HepG2 (cell line): Measurements from ENCODE around the gene KRT17. TPM values are rescaled to one million over a fixed set of nuclear protein-coding genes. Genes with fewer than 3 reads are reported as not detected.
A peak's percentile ranks its signal among the peaks of the same experiment; 100 is the strongest.

Experiments used
- ARID2 ChIP-seq: sonication (generic); formaldehyde crosslinking; IDR thresholded peaks from 2 replicates; pipeline ENCODE4 v1.8.1; 2022; ENCODE audit warnings: mild to moderate bottlenecking, missing genetic modification reagents, borderline replicate concordance
- ARNTL ChIP-seq: sonication (generic); formaldehyde crosslinking; IDR thresholded peaks from 2 replicates; pipeline ENCODE4 v1.4.0; 2020; ENCODE audit warnings: mild to moderate bottlenecking, missing genetic modification reagents
- ATF1 ChIP-seq: IDR thresholded peaks from 2 replicates; pipeline ENCODE4 v1.6.1; 2016; ENCODE audit warnings: mild to moderate bottlenecking, control low read depth
- HES4 ChIP-seq: sonication (generic); formaldehyde crosslinking; IDR thresholded peaks from 2 replicates; pipeline ENCODE4 v1.9.0; 2021; ENCODE audit warnings: mild to moderate bottlenecking, missing genetic modification reagents, borderline replicate concordance
- ISL2 ChIP-seq: sonication (generic); formaldehyde crosslinking; IDR thresholded peaks from 2 replicates; pipeline ENCODE4 v1.5.0; 2020; ENCODE audit warnings: missing genetic modification reagents
- PHF20 ChIP-seq: sonication (generic); formaldehyde crosslinking; IDR thresholded peaks from 2 replicates; pipeline ENCODE4 v1.5.0; 2020; ENCODE audit warnings: mild to moderate bottlenecking, missing genetic modification reagents
- SALL2 ChIP-seq: sonication (generic); formaldehyde crosslinking; IDR thresholded peaks from 2 replicates; pipeline ENCODE4 v1.8.1; 2023; ENCODE audit warnings: mild to moderate bottlenecking, missing genetic modification reagents, inconsistent platforms
- SMAD3 ChIP-seq: sonication (generic); formaldehyde crosslinking; IDR thresholded peaks from 2 replicates; pipeline ENCODE4 v1.4.0; 2020; ENCODE audit warnings: missing genetic modification reagents
- SMAD9 ChIP-seq: sonication (generic); formaldehyde crosslinking; IDR thresholded peaks from 2 replicates; pipeline ENCODE4 v1.5.1; 2020; ENCODE audit warnings: mild to moderate bottlenecking, missing genetic modification reagents
- ZFP36 ChIP-seq: fragments of 150-350 bp; IDR thresholded peaks from 2 replicates; pipeline ENCODE4 v1.6.1; 2018; ENCODE audit warnings: borderline replicate concordance, low read length, low read depth; ENCODE audit not compliant: partially characterized antibody
- ZNF567 ChIP-seq: sonication (generic); formaldehyde crosslinking; IDR thresholded peaks from 2 replicates; pipeline ENCODE4 v1.8.1; 2023; ENCODE audit warnings: mild to moderate bottlenecking, missing genetic modification reagents, borderline replicate concordance
- ZNF577 ChIP-seq: sonication (generic); formaldehyde crosslinking; IDR thresholded peaks from 2 replicates; pipeline ENCODE4 v1.4.0; 2020; ENCODE audit warnings: mild to moderate bottlenecking, low read depth, missing genetic modification reagents, borderline replicate concordance
- ZNF788 ChIP-seq: sonication (generic); formaldehyde crosslinking; IDR thresholded peaks from 2 replicates; pipeline ENCODE4 v1.5.0; 2020; ENCODE audit warnings: mild to moderate bottlenecking, missing genetic modification reagents, borderline replicate concordance
- polyA plus RNA-seq, 8 experiments: library from polyadenylated mRNA; depleted of rRNA in 3 of 8; stranded (reverse) in 7 of 8; unstranded in 1 of 8; fragments of >200 nt; fragmentation: Illumina TruSeq in 4 of 8; extraction: Trizol in 4 of 8; gene quantifications; 2 replicates each; pipeline versions ENCODE4 v1.2.1 to v1.2.3, GENCODE V29; 2011 to 2016; ENCODE audit warnings: low read depth in 4 of 8, missing spikeins in 1 of 8, mixed read lengths in 1 of 8; ENCODE audit not compliant: insufficient read depth in 1 of 8
- total RNA-seq, 5 experiments: library from RNA; depleted of rRNA; stranded (reverse); fragments of >200 nt; fragmentation: Illumina TruSeq; extraction: Trizol; gene quantifications; 2 replicates each; pipeline ENCODE4 v1.2.3, GENCODE V29; 2016; ENCODE audit warnings: low read depth in 1 of 5
- TF ChIP-seq, protein P1 (sequence below): sonication (generic); formaldehyde crosslinking; IDR thresholded peaks from 2 replicates; pipeline ENCODE4 v1.5.1; 2020; ENCODE audit warnings: missing genetic modification reagents, mild to moderate bottlenecking, borderline replicate concordance
- TF ChIP-seq, protein P2 (sequence below): sonication (generic); formaldehyde crosslinking; IDR thresholded peaks from 2 replicates; pipeline ENCODE4 v1.8.1; 2023; ENCODE audit warnings: mild to moderate bottlenecking, missing genetic modification reagents
- TF ChIP-seq, protein P3 (sequence below): sonication (generic); formaldehyde crosslinking; IDR thresholded peaks from 2 replicates; pipeline ENCODE4 v1.5.0; 2020; ENCODE audit warnings: mild to moderate bottlenecking, missing genetic modification reagents, moderate library complexity
- TF ChIP-seq, protein P4 (sequence below): sonication (generic); formaldehyde crosslinking; IDR thresholded peaks from 2 replicates; pipeline ENCODE4 v1.4.0; 2020; ENCODE audit warnings: mild to moderate bottlenecking, missing genetic modification reagents
- TF ChIP-seq, protein P5 (sequence below): sonication (generic); formaldehyde crosslinking; conservative IDR thresholded peaks from 2 replicates; pipeline ENCODE4 v1.8.0; 2022; ENCODE audit warnings: low read depth, missing genetic modification reagents

Gene KRT17
- total and polyA plus RNA-seq, 2 of the 13 experiments (the other 11 are each of a cell fraction or from before 2014, with no cell fraction given): 0.38 to 0.82 TPM

DNA sequence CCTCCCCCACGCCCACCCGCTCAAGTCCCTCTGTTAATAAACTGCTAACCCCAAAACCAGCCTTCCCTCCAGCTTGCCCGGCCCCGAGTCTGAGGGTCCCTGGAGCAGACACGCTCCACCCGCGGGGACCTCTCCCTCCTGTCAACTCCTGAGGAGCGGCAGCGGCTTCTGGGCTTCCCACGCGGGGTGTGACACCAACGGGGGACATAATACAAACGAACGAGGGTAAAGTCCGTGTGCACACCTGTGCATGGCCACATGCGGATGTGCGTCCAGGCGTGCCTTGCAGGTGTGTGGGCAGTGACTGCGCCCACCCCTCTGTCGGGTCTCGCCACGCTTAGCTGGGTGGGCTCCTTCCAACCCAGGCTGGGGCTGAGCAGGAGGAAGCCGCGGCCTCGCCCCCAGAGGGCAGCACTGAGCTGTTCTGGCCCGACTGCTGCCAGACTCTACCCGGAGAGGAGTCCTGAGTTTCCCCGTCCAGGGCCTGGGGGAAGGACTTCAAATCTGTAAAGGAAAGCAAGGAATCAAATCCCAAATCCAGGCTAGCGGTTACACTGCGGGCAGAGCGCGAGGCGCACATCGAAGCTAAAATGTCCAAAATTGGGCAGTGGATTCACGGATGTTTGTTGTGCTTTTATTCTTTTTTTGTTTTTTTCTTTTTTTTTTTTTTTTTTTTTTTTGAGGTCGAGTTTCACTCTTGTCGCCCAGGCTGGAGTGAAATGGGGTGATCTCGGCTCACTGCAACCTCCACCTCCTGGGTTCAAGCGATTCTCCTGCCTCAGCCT is 24.2 kb upstream of the KRT17 start (continued):
- TF ChIP-seq, protein P1, sequence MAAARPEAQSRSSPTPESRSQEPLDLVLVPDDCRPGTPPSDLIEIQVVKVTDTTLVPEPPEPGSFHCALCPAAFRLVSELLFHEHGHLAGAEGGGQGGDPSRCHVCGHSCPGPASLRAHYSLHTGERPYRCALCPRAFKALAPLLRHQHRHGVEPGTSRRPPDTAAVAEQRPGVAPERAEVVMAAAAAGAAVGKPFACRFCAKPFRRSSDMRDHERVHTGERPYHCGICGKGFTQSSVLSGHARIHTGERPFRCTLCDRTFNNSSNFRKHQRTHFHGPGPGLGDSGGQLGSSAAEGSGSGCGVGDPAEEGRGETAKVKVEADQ (CRISPR knock-in tag): peak; percentile 74
- 0 out of 2 replicates have a peak, but pooled peaks have one; percentile 21 for TF ChIP-seq SMAD3 (CRISPR knock-in tag)
- TF ChIP-seq, protein P2, sequence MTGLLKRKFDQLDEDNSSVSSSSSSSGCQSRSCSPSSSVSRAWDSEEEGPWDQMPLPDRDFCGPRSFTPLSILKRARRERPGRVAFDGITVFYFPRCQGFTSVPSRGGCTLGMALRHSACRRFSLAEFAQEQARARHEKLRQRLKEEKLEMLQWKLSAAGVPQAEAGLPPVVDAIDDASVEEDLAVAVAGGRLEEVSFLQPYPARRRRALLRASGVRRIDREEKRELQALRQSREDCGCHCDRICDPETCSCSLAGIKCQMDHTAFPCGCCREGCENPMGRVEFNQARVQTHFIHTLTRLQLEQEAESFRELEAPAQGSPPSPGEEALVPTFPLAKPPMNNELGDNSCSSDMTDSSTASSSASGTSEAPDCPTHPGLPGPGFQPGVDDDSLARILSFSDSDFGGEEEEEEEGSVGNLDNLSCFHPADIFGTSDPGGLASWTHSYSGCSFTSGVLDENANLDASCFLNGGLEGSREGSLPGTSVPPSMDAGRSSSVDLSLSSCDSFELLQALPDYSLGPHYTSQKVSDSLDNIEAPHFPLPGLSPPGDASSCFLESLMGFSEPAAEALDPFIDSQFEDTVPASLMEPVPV (CRISPR knock-in tag): peak; percentile 70
- no peak for TF ChIP-seq ZNF577 (CRISPR knock-in tag)
- no peak for TF ChIP-seq ATF1 (CRISPR knock-in tag)
- TF ChIP-seq, protein P3, sequence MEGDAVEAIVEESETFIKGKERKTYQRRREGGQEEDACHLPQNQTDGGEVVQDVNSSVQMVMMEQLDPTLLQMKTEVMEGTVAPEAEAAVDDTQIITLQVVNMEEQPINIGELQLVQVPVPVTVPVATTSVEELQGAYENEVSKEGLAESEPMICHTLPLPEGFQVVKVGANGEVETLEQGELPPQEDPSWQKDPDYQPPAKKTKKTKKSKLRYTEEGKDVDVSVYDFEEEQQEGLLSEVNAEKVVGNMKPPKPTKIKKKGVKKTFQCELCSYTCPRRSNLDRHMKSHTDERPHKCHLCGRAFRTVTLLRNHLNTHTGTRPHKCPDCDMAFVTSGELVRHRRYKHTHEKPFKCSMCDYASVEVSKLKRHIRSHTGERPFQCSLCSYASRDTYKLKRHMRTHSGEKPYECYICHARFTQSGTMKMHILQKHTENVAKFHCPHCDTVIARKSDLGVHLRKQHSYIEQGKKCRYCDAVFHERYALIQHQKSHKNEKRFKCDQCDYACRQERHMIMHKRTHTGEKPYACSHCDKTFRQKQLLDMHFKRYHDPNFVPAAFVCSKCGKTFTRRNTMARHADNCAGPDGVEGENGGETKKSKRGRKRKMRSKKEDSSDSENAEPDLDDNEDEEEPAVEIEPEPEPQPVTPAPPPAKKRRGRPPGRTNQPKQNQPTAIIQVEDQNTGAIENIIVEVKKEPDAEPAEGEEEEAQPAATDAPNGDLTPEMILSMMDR (CRISPR knock-in tag): peak; percentile 98
- peak; percentile 40; the same call in 1 of the 2 replicates for TF ChIP-seq ZNF567 (CRISPR knock-in tag)
- TF ChIP-seq PHF20 (CRISPR knock-in tag): peak; percentile 43; the same call in 1 of the 2 replicates
- TF ChIP-seq, protein P4, sequence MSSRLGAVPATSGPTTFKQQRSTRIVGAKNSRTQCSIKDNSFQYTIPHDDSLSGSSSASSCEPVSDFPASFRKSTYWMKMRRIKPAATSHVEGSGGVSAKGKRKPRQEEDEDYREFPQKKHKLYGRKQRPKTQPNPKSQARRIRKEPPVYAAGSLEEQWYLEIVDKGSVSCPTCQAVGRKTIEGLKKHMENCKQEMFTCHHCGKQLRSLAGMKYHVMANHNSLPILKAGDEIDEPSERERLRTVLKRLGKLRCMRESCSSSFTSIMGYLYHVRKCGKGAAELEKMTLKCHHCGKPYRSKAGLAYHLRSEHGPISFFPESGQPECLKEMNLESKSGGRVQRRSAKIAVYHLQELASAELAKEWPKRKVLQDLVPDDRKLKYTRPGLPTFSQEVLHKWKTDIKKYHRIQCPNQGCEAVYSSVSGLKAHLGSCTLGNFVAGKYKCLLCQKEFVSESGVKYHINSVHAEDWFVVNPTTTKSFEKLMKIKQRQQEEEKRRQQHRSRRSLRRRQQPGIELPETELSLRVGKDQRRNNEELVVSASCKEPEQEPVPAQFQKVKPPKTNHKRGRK: no peak; the same call in none of the 2 replicates
- peak; percentile 5; the same call in 1 of the 2 replicates for TF ChIP-seq HES4
- TF ChIP-seq ARID2 (CRISPR knock-in tag): 0 out of 2 replicates have a peak, but pooled peaks have one; percentile 57
- no peak for TF ChIP-seq ZNF788 (CRISPR knock-in tag)
- 0 out of 2 replicates have a peak, but pooled peaks have one; percentile 33 for TF ChIP-seq ISL2 (CRISPR knock-in tag)
- TF ChIP-seq ZFP36: peak; percentile 26
- TF ChIP-seq, protein P5, sequence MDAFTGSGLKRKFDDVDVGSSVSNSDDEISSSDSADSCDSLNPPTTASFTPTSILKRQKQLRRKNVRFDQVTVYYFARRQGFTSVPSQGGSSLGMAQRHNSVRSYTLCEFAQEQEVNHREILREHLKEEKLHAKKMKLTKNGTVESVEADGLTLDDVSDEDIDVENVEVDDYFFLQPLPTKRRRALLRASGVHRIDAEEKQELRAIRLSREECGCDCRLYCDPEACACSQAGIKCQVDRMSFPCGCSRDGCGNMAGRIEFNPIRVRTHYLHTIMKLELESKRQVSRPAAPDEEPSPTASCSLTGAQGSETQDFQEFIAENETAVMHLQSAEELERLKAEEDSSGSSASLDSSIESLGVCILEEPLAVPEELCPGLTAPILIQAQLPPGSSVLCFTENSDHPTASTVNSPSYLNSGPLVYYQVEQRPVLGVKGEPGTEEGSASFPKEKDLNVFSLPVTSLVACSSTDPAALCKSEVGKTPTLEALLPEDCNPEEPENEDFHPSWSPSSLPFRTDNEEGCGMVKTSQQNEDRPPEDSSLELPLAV: no peak
- no peak for TF ChIP-seq ARNTL
- TF ChIP-seq SMAD9: no peak
- TF ChIP-seq SALL2 (CRISPR knock-in tag): no peak; the same call in 1 of the 2 replicates
